Spleen (tissue), 11 donors: Measurements from ENCODE around the gene SPIC. TPM values are rescaled to one million over a fixed set of nuclear protein-coding genes. Genes with fewer than 3 reads are reported as not detected.

Experiments used
- DNase-seq: peaks from one replicate; pipeline ENCODE4 v3.0.0-alpha.2; 2020
- H3K27ac ChIP-seq, 8 donors: fragments of 200-600 bp; sonication (generic) in 7 of 8; 1 replicate in 4 of 8; 2 replicates in 4 of 8; pipeline versions ENCODE4 v1.5.0 to v1.8.0; 2016 to 2021; ENCODE audit warnings: inconsistent platforms in 4 of 8, mild to moderate bottlenecking in 4 of 8, moderate library complexity in 1 of 8
- H3K27me3 ChIP-seq, 7 donors: fragments of 200-600 bp; sonication (generic) in 6 of 7; replicated peaks in 1 of 7; 1 replicate in 4 of 7; 2 replicates in 3 of 7; pipeline versions ENCODE4 v1.5.0 to v1.8.0; 2016 to 2021; ENCODE audit warnings: inconsistent platforms in 3 of 7, mild to moderate bottlenecking in 1 of 7
- H3K36me3 ChIP-seq, 6 donors: fragments of 200-600 bp; sonication (generic) in 5 of 6; 1 replicate in 4 of 6; 2 replicates in 2 of 6; pipeline versions ENCODE4 v1.5.0 to v1.8.0; 2016 to 2021; ENCODE audit warnings: inconsistent platforms in 2 of 6
- H3K4me1 ChIP-seq, 6 donors: fragments of 200-600 bp; sonication (generic) in 5 of 6; 1 replicate in 3 of 6; 2 replicates in 3 of 6; pipeline versions ENCODE4 v1.5.0 to v1.8.0; 2016 to 2021; ENCODE audit warnings: inconsistent platforms in 3 of 6
- H3K4me3 ChIP-seq, 8 donors: fragments of 200-600 bp; sonication (generic) in 7 of 8; 1 replicate in 4 of 8; 2 replicates in 4 of 8; pipeline versions ENCODE4 v1.5.0 to v1.8.0; 2016 to 2021; ENCODE audit warnings: inconsistent platforms in 4 of 8, mild to moderate bottlenecking in 4 of 8, moderate library complexity in 2 of 8
- H3K9me3 ChIP-seq, 8 donors: fragments of 200-600 bp; sonication (generic) in 7 of 8; 1 replicate in 4 of 8; 2 replicates in 4 of 8; pipeline versions ENCODE4 v1.5.0 to v1.8.0; 2016 to 2021; ENCODE audit warnings: inconsistent platforms in 4 of 8
- POLR2A ChIP-seq, 3 donors: fragments of 450-650 bp; IDR thresholded peaks; one replicate each; pipeline ENCODE4 v1.5.1; 2017; ENCODE audit warnings: antibody characterized with exemption in 3 of 3, mild to moderate bottlenecking in 1 of 3
- POLR2AphosphoS5 ChIP-seq, 3 donors: sonication (generic); formaldehyde crosslinking; IDR thresholded peaks; one replicate each; pipeline ENCODE4 v1.5.1; 2017; ENCODE audit warnings: antibody characterized with exemption in 3 of 3
- WGBS, 5 donors: extraction: QIAGEN DNeasy Blood & Tissue Kit in 3 of 5; methylation state at CpG; one replicate each; pipeline versions ENCODE4 v1.1.5 to v1.1.7; 2013 to 2018; 5-methylcytosine and 5-hydroxymethylcytosine counted together
- intact Hi-C: fragments of 100-400 bp; cut with DNase I; formaldehyde crosslinking; loops from one replicate; pipeline ENCODE4 v1.15.0; 2023; ENCODE audit warnings: low total_unique reads
- polyA plus RNA-seq, 3 donors: library from polyadenylated mRNA; stranded (reverse); fragments of 200-250 nt; gene quantifications; one replicate each; pipeline ENCODE4 v1.2.1, GENCODE V29; 2013
- total RNA-seq, 7 donors: library from RNA; depleted of rRNA in 3 of 7; stranded (reverse); fragments of >200 nt in 3 of 7; fragmentation: NEBNext Ultra II Directional in 4 of 7; extraction: Animal tissue kit (Norgen Biotek cat#: 25700) in 4 of 7; gene quantifications; one replicate each; pipeline versions ENCODE4 v1.1.0 to v1.2.1, GENCODE V29; 2016 to 2021
- TF ChIP-seq, protein P1 (sequence below), 11 experiments: fragments of 200-600 bp in 7 of 11; fragments of 450-650 bp in 4 of 11; sonication (generic) in 4 of 11; IDR thresholded peaks in 8 of 11; conservative IDR thresholded peaks in 3 of 11; 1 replicate in 7 of 11; 2 replicates in 4 of 11; pipeline versions ENCODE4 v1.4.0 to v1.8.0; 2016 to 2021; ENCODE audit warnings: antibody characterized with exemption in 11 of 11, inconsistent platforms in 4 of 11, mild to moderate bottlenecking in 1 of 11
- donor health status: healthy with polysubstance abuse.
- donor health status: DM: no; HTN: no; CAD: no; lungs with moderate emphysema.
- donor health status: DM: no; HTN: no; CAD: no.
- donor health status: Bipolar disorder and iron deficiency.
- donor health status: healthy.
- donor health status: DM: no; HTN: no; CAD: no.
- donor health status: DM: yes; HTN: yes; CAD: no.

Gene SPIC
- total and polyA plus RNA-seq, 10 donors: 6.7 to 172 (median 72.4) TPM

DNA sequence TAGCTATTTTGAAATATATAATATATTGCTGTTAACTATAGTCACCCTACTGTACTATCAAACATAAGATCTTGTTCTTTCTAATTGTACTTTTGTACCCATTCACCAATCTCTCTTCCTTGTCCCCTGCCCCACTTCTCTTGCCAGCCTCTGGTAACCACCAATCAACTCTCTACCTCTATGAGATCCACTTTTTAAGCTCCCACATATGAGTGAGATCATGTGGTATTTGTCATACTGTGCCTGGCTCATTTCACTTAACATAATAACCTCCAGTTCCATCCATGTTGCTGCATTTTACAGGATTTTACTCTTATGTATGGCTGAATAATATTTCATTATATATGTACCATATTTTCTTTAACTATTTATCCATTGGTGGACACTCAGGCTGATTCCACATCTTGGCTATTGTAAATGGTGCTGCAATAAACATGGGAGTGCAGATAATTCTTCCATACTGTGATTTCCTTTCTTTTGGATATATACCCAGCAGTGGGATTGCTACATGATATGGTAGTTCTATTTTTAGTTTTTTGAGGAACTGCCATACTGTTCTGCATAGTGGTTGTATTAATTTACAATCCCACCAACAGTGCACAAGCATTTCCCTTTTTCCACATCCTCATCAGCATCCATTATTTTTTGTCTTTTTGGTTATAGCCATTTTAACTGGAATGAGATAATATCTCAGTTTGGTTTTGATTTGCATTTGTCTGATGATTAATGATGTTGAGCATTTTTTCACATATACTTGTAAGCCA is 33.5 kb upstream of the SPIC start:
- Histone ChIP-seq H3K27ac (peak overlapping the region in 4 of 8 donors; percentile 22 to 57 (median 46)), H3K36me3 (no peaks in the 10 kb centered on the region), H3K9me3 (no peaks in the 10 kb centered on the region), H3K4me1 (no peaks in the 10 kb centered on the region), H3K4me3 (no peak overlapping the region), H3K27me3 (no peaks in the 10 kb centered on the region)
- DNase-seq: no peak
- intact Hi-C loops: no loop called here
- TF ChIP-seq POLR2AphosphoS5 (IDR thresholded peaks at IDR 0.05) (no peak), POLR2A (IDR thresholded peaks at IDR 0.05) (no peak)
- TF ChIP-seq, protein P1, sequence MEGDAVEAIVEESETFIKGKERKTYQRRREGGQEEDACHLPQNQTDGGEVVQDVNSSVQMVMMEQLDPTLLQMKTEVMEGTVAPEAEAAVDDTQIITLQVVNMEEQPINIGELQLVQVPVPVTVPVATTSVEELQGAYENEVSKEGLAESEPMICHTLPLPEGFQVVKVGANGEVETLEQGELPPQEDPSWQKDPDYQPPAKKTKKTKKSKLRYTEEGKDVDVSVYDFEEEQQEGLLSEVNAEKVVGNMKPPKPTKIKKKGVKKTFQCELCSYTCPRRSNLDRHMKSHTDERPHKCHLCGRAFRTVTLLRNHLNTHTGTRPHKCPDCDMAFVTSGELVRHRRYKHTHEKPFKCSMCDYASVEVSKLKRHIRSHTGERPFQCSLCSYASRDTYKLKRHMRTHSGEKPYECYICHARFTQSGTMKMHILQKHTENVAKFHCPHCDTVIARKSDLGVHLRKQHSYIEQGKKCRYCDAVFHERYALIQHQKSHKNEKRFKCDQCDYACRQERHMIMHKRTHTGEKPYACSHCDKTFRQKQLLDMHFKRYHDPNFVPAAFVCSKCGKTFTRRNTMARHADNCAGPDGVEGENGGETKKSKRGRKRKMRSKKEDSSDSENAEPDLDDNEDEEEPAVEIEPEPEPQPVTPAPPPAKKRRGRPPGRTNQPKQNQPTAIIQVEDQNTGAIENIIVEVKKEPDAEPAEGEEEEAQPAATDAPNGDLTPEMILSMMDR (IDR thresholded peaks at IDR 0.05 in 8 of 11, conservative IDR thresholded peaks at IDR 0.05 in 3 of 11): no peak

DNA sequence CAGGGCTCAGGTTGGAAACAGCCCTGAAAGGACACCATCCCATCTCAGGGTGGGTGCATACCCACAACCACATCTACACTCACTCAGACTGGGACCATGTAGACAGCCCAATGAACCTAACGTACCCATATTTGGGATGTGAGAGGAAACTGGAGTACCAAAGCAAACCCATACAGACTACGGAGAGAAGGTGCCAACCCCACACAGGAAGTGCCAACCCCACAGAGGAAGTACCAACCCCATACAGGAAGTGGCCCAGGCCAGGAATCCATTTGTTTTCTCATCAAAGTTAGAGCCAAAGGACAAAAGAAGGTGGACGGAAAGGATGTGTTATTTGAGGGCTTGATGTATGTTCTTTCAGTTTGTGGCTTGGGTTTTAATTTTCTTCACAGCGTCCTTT is 19.5 kb upstream of the SPIC start:
- Histone ChIP-seq H3K4me3 (no peak overlapping the region), H3K4me1 (peaks cover 0 to 7% (median 0%) of the 10 kb centered on the region in 6 donors), H3K9me3 (peaks cover 0 to 8% (median 2%) of the 10 kb centered on the region in 8 donors), H3K27ac (no peak overlapping the region), H3K27me3 (no peaks in the 10 kb centered on the region), H3K36me3 (no peaks in the 10 kb centered on the region)
- WGBS, 5 donors: 29 to 56% (median 35%) methylated on average over 4 of the region's 4 CpGs
- DNase-seq: no peak
- TF ChIP-seq, protein P1 (IDR thresholded peaks at IDR 0.05 in 8 of 11, conservative IDR thresholded peaks at IDR 0.05 in 3 of 11): no peak
- TF ChIP-seq POLR2AphosphoS5 (IDR thresholded peaks at IDR 0.05): no peak
- intact Hi-C loops: no loop called here

- H3K27me3 ChIP-seq: no peaks in the 10 kb centered on the region
- no peak overlapping the region for H3K4me3 ChIP-seq
- H3K27ac ChIP-seq: peak overlapping the region in 3 of 8 donors; percentile 45 to 64 (median 56)
- 40 to 57% (median 46%) methylated on average over 4 of the region's 4 CpGs for WGBS, 5 donors
- TF ChIP-seq POLR2AphosphoS5 (IDR thresholded peaks at IDR 0.05) (no peak), POLR2A (IDR thresholded peaks at IDR 0.05) (no peak)
- TF ChIP-seq, protein P1 (IDR thresholded peaks at IDR 0.05 in 8 of 11, conservative IDR thresholded peaks at IDR 0.05 in 3 of 11): no peak
- peaks cover 0 to 7% (median 0%) of the 10 kb centered on the region in 6 donors for H3K4me1 ChIP-seq
- intact Hi-C loops: no loop called here
- H3K9me3 ChIP-seq: peaks cover 0 to 8% (median 2%) of the 10 kb centered on the region in 8 donors
- H3K36me3 ChIP-seq: no peaks in the 10 kb centered on the region
- no peak for DNase-seq
Observed at GRCh38 chr12:101459642-101460346, 15.3 kb upstream of the SPIC start.

DNA sequence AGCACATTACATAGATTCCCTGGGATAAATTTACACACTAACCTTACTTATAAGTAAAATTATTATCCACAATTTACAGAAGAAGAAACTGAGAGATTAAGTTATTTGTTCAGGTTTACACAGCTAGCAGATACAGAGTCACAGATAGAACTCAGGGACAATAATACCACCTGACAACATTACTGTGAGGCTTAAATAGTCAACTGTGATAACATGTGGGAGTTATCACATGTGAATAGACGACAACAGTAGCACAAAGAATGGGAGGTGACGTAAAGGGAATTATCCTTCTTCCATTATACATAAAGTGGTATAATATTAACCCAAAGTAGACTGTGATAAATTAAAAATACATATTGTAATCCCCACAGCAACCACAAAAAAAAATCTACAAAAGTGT is 6.2 kb upstream of the SPIC start:
- 73 to 98% (median 89%) methylated on average over 2 of the region's 2 CpGs for WGBS, 5 donors

More for the DNA sequence above, 6.2 kb upstream of the SPIC start:
- TF ChIP-seq POLR2A (IDR thresholded peaks at IDR 0.05): no peak
- no peak for TF ChIP-seq POLR2AphosphoS5 (IDR thresholded peaks at IDR 0.05)
- Histone ChIP-seq H3K4me3 (no peak overlapping the region), H3K27ac (no peak overlapping the region), H3K27me3 (no peaks in the 10 kb centered on the region), H3K4me1 (peaks cover 0 to 7% (median 0%) of the 10 kb centered on the region in 6 donors), H3K9me3 (no peaks in the 10 kb centered on the region), H3K36me3 (no peaks in the 10 kb centered on the region)
- intact Hi-C loops: no loop called here
- DNase-seq: no peak
